IPS-15b (cell line): ENCODE measurements around the gene KCNA1.

Experiments used
- H3K27me3 ChIP-seq: one replicate; pipeline ENCODE4 v1.6.1; 2013; ENCODE audit warnings: low read length; ENCODE audit not compliant: control insufficient read depth, insufficient read depth
- H3K36me3 ChIP-seq: one replicate; pipeline ENCODE4 v1.6.1; 2013; ENCODE audit warnings: low read length; ENCODE audit not compliant: control insufficient read depth, insufficient read depth
- H3K4me1 ChIP-seq: one replicate; pipeline ENCODE4 v1.6.1; 2013; ENCODE audit warnings: mild to moderate bottlenecking, low read length; ENCODE audit not compliant: control insufficient read depth, insufficient read depth
- H3K4me3 ChIP-seq: one replicate; pipeline ENCODE4 v1.5.1; 2013; ENCODE audit warnings: low read depth, low read length
- H3K9ac ChIP-seq: one replicate; pipeline ENCODE4 v1.6.1; 2013; ENCODE audit warnings: low read depth, mild to moderate bottlenecking, low read length
- H3K9me3 ChIP-seq: one replicate; pipeline ENCODE4 v1.6.1; 2013; ENCODE audit warnings: mild to moderate bottlenecking, low read length; ENCODE audit not compliant: control insufficient read depth, insufficient read depth

The KCNA1 gene

GRCh38 chr12:4951083-4951482 is 41.4 kb downstream of the KCNA1 start:
- H3K4me3 ChIP-seq: no peak overlapping the region
- H3K4me1 ChIP-seq: no peaks in the 10 kb centered on the region
- H3K9ac ChIP-seq: no peak overlapping the region
- H3K9me3 ChIP-seq: no peaks in the 10 kb centered on the region
- peaks cover 20% of the 10 kb centered on the region for H3K27me3 ChIP-seq
- no peaks in the 10 kb centered on the region for H3K36me3 ChIP-seq

- no peaks in the 10 kb centered on the region for H3K36me3 ChIP-seq
- H3K9me3 ChIP-seq: no peaks in the 10 kb centered on the region
- H3K4me3 ChIP-seq: no peak overlapping the region
- H3K4me1 ChIP-seq: no peaks in the 10 kb centered on the region
- no peak overlapping the region for H3K9ac ChIP-seq
- peaks cover 20% of the 10 kb centered on the region for H3K27me3 ChIP-seq
Measured at GRCh38 chr12:4951601-4952000, 41.9 kb downstream of the KCNA1 start.

- Histone ChIP-seq H3K36me3 (no peaks in the 10 kb centered on the region), H3K9ac (no peak overlapping the region), H3K4me1 (no peaks in the 10 kb centered on the region), H3K4me3 (no peak overlapping the region), H3K9me3 (no peaks in the 10 kb centered on the region), H3K27me3 (peaks cover 19% of the 10 kb centered on the region)
Measured at GRCh38 chr12:4954621-4955354, 45.1 kb downstream of the KCNA1 start.

GRCh38 chr12:4956054-4956453 is 46.3 kb downstream of the KCNA1 start:
- Histone ChIP-seq H3K27me3 (peaks cover 17% of the 10 kb centered on the region), H3K9ac (no peak overlapping the region), H3K4me1 (no peaks in the 10 kb centered on the region)

GRCh38 chr12:4956968-4957367 is 47.3 kb downstream of the KCNA1 start:
- H3K36me3 ChIP-seq: no peaks in the 10 kb centered on the region
- H3K9me3 ChIP-seq: no peaks in the 10 kb centered on the region
- no peaks in the 10 kb centered on the region for H3K4me1 ChIP-seq
- H3K4me3 ChIP-seq: no peak overlapping the region
- H3K27me3 ChIP-seq: peaks cover 17% of the 10 kb centered on the region
- H3K9ac ChIP-seq: no peak overlapping the region

More at GRCh38 chr12:4956054-4956453, 46.3 kb downstream of the KCNA1 start:
- no peaks in the 10 kb centered on the region for H3K9me3 ChIP-seq
- H3K36me3 ChIP-seq: no peaks in the 10 kb centered on the region
- no peak overlapping the region for H3K4me3 ChIP-seq

GRCh38 chr12:4957761-4958160 is 48.1 kb downstream of the KCNA1 start:
- no peaks in the 10 kb centered on the region for H3K9me3 ChIP-seq
- H3K27me3 ChIP-seq: peaks cover 16% of the 10 kb centered on the region
- no peak overlapping the region for H3K9ac ChIP-seq
- no peaks in the 10 kb centered on the region for H3K36me3 ChIP-seq
- no peaks in the 10 kb centered on the region for H3K4me1 ChIP-seq
- no peak overlapping the region for H3K4me3 ChIP-seq

GRCh38 chr12:4958697-4959375 is 49.1 kb downstream of the KCNA1 start:
- Histone ChIP-seq H3K9ac (no peak overlapping the region), H3K36me3 (no peaks in the 10 kb centered on the region), H3K27me3 (peaks cover 12% of the 10 kb centered on the region), H3K4me3 (no peak overlapping the region), H3K9me3 (no peaks in the 10 kb centered on the region), H3K4me1 (no peaks in the 10 kb centered on the region)

GRCh38 chr12:4959381-4959780 is 49.7 kb downstream of the KCNA1 start:
- Histone ChIP-seq H3K9me3 (no peaks in the 10 kb centered on the region), H3K4me1 (no peaks in the 10 kb centered on the region), H3K9ac (no peak overlapping the region), H3K36me3 (no peaks in the 10 kb centered on the region), H3K27me3 (peaks cover 9% of the 10 kb centered on the region), H3K4me3 (no peak overlapping the region)

GRCh38 chr12:4960030-4960429 is 50.3 kb downstream of the KCNA1 start:
- H3K9me3 ChIP-seq: no peaks in the 10 kb centered on the region
- H3K4me1 ChIP-seq: no peaks in the 10 kb centered on the region
- H3K36me3 ChIP-seq: no peaks in the 10 kb centered on the region
- no peak overlapping the region for H3K4me3 ChIP-seq
- peaks cover 9% of the 10 kb centered on the region for H3K27me3 ChIP-seq
- no peak overlapping the region for H3K9ac ChIP-seq

- Histone ChIP-seq H3K27me3 (peaks cover 9% of the 10 kb centered on the region), H3K9me3 (no peaks in the 10 kb centered on the region), H3K4me3 (no peak overlapping the region), H3K9ac (no peak overlapping the region), H3K36me3 (no peaks in the 10 kb centered on the region), H3K4me1 (no peaks in the 10 kb centered on the region)
Measured at GRCh38 chr12:4960547-4960946, 50.8 kb downstream of the KCNA1 start.

GRCh38 chr12:4961311-4961710 is 51.6 kb downstream of the KCNA1 start:
- H3K9ac ChIP-seq: no peak overlapping the region
- no peaks in the 10 kb centered on the region for H3K36me3 ChIP-seq
- H3K27me3 ChIP-seq: peaks cover 9% of the 10 kb centered on the region
- no peaks in the 10 kb centered on the region for H3K9me3 ChIP-seq
- no peak overlapping the region for H3K4me3 ChIP-seq
- no peaks in the 10 kb centered on the region for H3K4me1 ChIP-seq
